GM21390 (cell line): Measurements from ENCODE around the gene XRCC4.

Source experiments
- ATAC-seq: cut with Tn5 transposase; IDR thresholded peaks from one replicate; pipeline ENCODE4 v1.9.1; 2021; ENCODE audit not compliant: unreplicated experiment

The XRCC4 gene

GRCh38 chr5:83377131-83377865 lies 300.0 kb downstream of the XRCC4 start:
- ATAC-seq, result no peak

GRCh38 chr5:83378624-83379289 lies 301.4 kb downstream of the XRCC4 start:
- no peak for ATAC-seq

GRCh38 chr5:83385812-83386211 lies 308.5 kb downstream of the XRCC4 start:
- no peak for ATAC-seq

- no peak for ATAC-seq
Measured at GRCh38 chr5:83387041-83387440, 309.7 kb downstream of the XRCC4 start.

- ATAC-seq, result no peak
Measured at GRCh38 chr5:83388608-83389007, 311.3 kb downstream of the XRCC4 start.

- no peak for ATAC-seq
Measured at GRCh38 chr5:83392766-83393503, 315.6 kb downstream of the XRCC4 start.

GRCh38 chr5:83393504-83393866 lies 316.1 kb downstream of the XRCC4 start:
- no peak for ATAC-seq

GRCh38 chr5:83394190-83394589 lies 316.8 kb downstream of the XRCC4 start:
- ATAC-seq, result no peak

- no peak for ATAC-seq
Measured at GRCh38 chr5:83396662-83397061, 319.3 kb downstream of the XRCC4 start.

- no peak for ATAC-seq
Measured at GRCh38 chr5:83397658-83398057, 320.3 kb downstream of the XRCC4 start.

GRCh38 chr5:83400241-83400640 lies 322.9 kb downstream of the XRCC4 start:
- ATAC-seq, result no peak

- ATAC-seq, result no peak
Measured at GRCh38 chr5:83400701-83401100, 323.4 kb downstream of the XRCC4 start.

- ATAC-seq, result peak; percentile 67
Measured at GRCh38 chr5:83401122-83401731, 323.9 kb downstream of the XRCC4 start.

GRCh38 chr5:83401775-83402174 lies 324.4 kb downstream of the XRCC4 start:
- ATAC-seq, result no peak
